ENCODE measurements around the gene BRICD5. TPM values are rescaled to one million over a fixed set of nuclear protein-coding genes. Genes with fewer than 3 reads are reported as not detected.

BRICD5 gene
- total RNA-seq, 1 experiment from 2014 or later, result 17.1 TPM

GRCh38 chr16:2208308-2208707, 2.4 kb downstream of the BRICD5 start:
- H2AFZ ChIP-seq, result no peak overlapping the region
- no peaks in the 10 kb centered on the region for H3K9me3 ChIP-seq (ENCODE audit: insufficient read depth, low read depth)
- H3K4me2 ChIP-seq, result no peak overlapping the region
- no peak overlapping the region for H3K4me3 ChIP-seq
- intact Hi-C loops (cut with micrococcal nuclease; ENCODE audit: unreplicated experiment), result no loop called here
- peaks cover 29% of the 10 kb centered on the region for H3K79me2 ChIP-seq (ENCODE audit: low read depth)
- 0 out of 2 replicates have a peak, but pooled peaks cover 6% of the 10 kb centered on the region for H3K36me3 ChIP-seq (ENCODE audit: low read depth)
- H3F3A ChIP-seq (ENCODE audit: insufficient read depth, low read depth), result peaks cover 32% of the 10 kb centered on the region; the same call in 1 of the 2 replicates
- H4K20me1 ChIP-seq (ENCODE audit: insufficient read depth), result peaks cover 17% of the 10 kb centered on the region; the same call in 1 of the 2 replicates
- no TSS peak for BruUV-seq (replicated peaks)
- H3K27ac ChIP-seq, result no peak overlapping the region
- TF ChIP-seq CTCF (conservative IDR thresholded peaks at IDR 0.05), result no peak
- no peak for TF ChIP-seq EZH2 (IDR thresholded peaks at IDR 0.05; ENCODE audit: low read depth)
- no peaks in the 10 kb centered on the region for H3K9me2 ChIP-seq (ENCODE audit: insufficient read depth)
- peaks cover 32% of the 10 kb centered on the region for H3K4me1 ChIP-seq (replicated peaks; ENCODE audit: insufficient read depth)
- POLR2A ChIA-PET (ENCODE audit: unreplicated experiment), result no interaction called here
- no peak for DNase-seq
- H3K27me3 ChIP-seq (ENCODE audit: insufficient read depth, low read depth), result no peaks in the 10 kb centered on the region
- CTCF ChIA-PET, result no interaction called here

- H3K27me3 ChIP-seq (ENCODE audit: insufficient read depth, low read depth), result no peaks in the 10 kb centered on the region
- H2AFZ ChIP-seq, result no peak overlapping the region
- no peak overlapping the region for H3K27ac ChIP-seq
- ChIA-PET CTCF (no interaction called here), POLR2A (ENCODE audit: unreplicated experiment) (no interaction called here)
- peaks cover 28% of the 10 kb centered on the region; the same call in 1 of the 2 replicates for H3F3A ChIP-seq (ENCODE audit: insufficient read depth, low read depth)
- DNase-seq, result no peak
- H3K4me1 ChIP-seq (replicated peaks; ENCODE audit: insufficient read depth), result peaks cover 27% of the 10 kb centered on the region
- TF ChIP-seq EZH2 (IDR thresholded peaks at IDR 0.05; ENCODE audit: low read depth) (no peak), CTCF (conservative IDR thresholded peaks at IDR 0.05) (no peak)
- no peaks in the 10 kb centered on the region for H3K9me2 ChIP-seq (ENCODE audit: insufficient read depth)
- peaks cover 24% of the 10 kb centered on the region for H3K79me2 ChIP-seq (ENCODE audit: low read depth)
- H3K4me2 ChIP-seq, result no peak overlapping the region
- H3K4me3 ChIP-seq, result no peak overlapping the region
- H4K20me1 ChIP-seq (ENCODE audit: insufficient read depth), result peaks cover 13% of the 10 kb centered on the region; the same call in 1 of the 2 replicates
- H3K36me3 ChIP-seq (ENCODE audit: low read depth), result 0 out of 2 replicates have a peak, but pooled peaks cover 6% of the 10 kb centered on the region
- no peaks in the 10 kb centered on the region for H3K9me3 ChIP-seq (ENCODE audit: insufficient read depth, low read depth)
- intact Hi-C loops (cut with micrococcal nuclease; ENCODE audit: unreplicated experiment), result no loop called here
- BruUV-seq (replicated peaks), result no TSS peak
These were observed 2.8 kb downstream of the BRICD5 start for GRCh38 chr16:2207872-2208271.

GRCh38 chr16:2206780-2207433, 3.8 kb downstream of the BRICD5 start:
- intact Hi-C loops (cut with micrococcal nuclease; ENCODE audit: unreplicated experiment), result no loop called here
- Histone ChIP-seq H3F3A (ENCODE audit: insufficient read depth, low read depth) (peaks cover 20% of the 10 kb centered on the region; the same call in 1 of the 2 replicates), H4K20me1 (ENCODE audit: insufficient read depth) (peaks cover 3% of the 10 kb centered on the region; the same call in 1 of the 2 replicates), H3K9me2 (ENCODE audit: insufficient read depth) (no peaks in the 10 kb centered on the region), H3K9me3 (ENCODE audit: insufficient read depth, low read depth) (no peaks in the 10 kb centered on the region), H2AFZ (no peak overlapping the region), H3K4me3 (peak overlapping the region; percentile 91; the same call in 1 of the 2 replicates), H3K79me2 (ENCODE audit: low read depth) (peaks cover 22% of the 10 kb centered on the region), H3K4me2 (peak overlapping the region; percentile 88), H3K36me3 (ENCODE audit: low read depth) (0 out of 2 replicates have a peak, but pooled peaks cover 6% of the 10 kb centered on the region), H3K27ac (no peak overlapping the region), H3K27me3 (ENCODE audit: insufficient read depth, low read depth) (no peaks in the 10 kb centered on the region), H3K4me1 (replicated peaks; ENCODE audit: insufficient read depth) (peaks cover 18% of the 10 kb centered on the region)
- TF ChIP-seq CTCF (conservative IDR thresholded peaks at IDR 0.05) (no peak), EZH2 (IDR thresholded peaks at IDR 0.05; ENCODE audit: low read depth) (no peak)
- CTCF ChIA-PET, result interaction anchor here (0.6 kb wide), 3 partner anchors 29 to 232 kb away, joined by 4 to 7 read pairs (median 4); no protein-coding TSS in a partner anchor
- DNase-seq, result no peak
- POLR2A ChIA-PET (ENCODE audit: unreplicated experiment), result no interaction called here
- BruUV-seq (replicated peaks), result no TSS peak

All from PC-9 (cell line).